ENCODE results near the gene ASTN2. TPM values are rescaled to one million over a fixed set of nuclear protein-coding genes. Genes with fewer than 3 reads are reported as not detected.

Gene ASTN2
- total and polyA plus RNA-seq, 10 of the 15 experiments (the other 5 are each of a cell fraction or from before 2014, with no cell fraction given), result 1.4 to 15.7 (median 7.0) TPM

GRCh38 chr9:116629634-116630033 is 785.2 kb downstream of the ASTN2 start (continued):
- TF ChIP-seq MEF2B (IDR thresholded peaks at IDR 0.05; ENCODE audit: partially characterized antibody, poor library complexity, severe bottlenecking) (no peak), TCF3 (IDR thresholded peaks at IDR 0.05; ENCODE audit: borderline replicate concordance, insufficient read depth, low read depth, low read length) (no peak), ATF7 (IDR thresholded peaks at IDR 0.05; ENCODE audit: low read depth) (no peak), EZH2 (IDR thresholded peaks at IDR 0.05; ENCODE audit: borderline replicate concordance, control insufficient read depth, low read depth, low read length) (no peak), CHD2 (IDR thresholded peaks at IDR 0.05; ENCODE audit: borderline replicate concordance, low read depth, low read length) (no peak), LARP7 (IDR thresholded peaks at IDR 0.05) (no peak), DPF2 (IDR thresholded peaks at IDR 0.05) (no peak), JUND (IDR thresholded peaks at IDR 0.05; ENCODE audit: low read depth, low read length) (no peak)
- TF ChIP-seq, protein P1, sequence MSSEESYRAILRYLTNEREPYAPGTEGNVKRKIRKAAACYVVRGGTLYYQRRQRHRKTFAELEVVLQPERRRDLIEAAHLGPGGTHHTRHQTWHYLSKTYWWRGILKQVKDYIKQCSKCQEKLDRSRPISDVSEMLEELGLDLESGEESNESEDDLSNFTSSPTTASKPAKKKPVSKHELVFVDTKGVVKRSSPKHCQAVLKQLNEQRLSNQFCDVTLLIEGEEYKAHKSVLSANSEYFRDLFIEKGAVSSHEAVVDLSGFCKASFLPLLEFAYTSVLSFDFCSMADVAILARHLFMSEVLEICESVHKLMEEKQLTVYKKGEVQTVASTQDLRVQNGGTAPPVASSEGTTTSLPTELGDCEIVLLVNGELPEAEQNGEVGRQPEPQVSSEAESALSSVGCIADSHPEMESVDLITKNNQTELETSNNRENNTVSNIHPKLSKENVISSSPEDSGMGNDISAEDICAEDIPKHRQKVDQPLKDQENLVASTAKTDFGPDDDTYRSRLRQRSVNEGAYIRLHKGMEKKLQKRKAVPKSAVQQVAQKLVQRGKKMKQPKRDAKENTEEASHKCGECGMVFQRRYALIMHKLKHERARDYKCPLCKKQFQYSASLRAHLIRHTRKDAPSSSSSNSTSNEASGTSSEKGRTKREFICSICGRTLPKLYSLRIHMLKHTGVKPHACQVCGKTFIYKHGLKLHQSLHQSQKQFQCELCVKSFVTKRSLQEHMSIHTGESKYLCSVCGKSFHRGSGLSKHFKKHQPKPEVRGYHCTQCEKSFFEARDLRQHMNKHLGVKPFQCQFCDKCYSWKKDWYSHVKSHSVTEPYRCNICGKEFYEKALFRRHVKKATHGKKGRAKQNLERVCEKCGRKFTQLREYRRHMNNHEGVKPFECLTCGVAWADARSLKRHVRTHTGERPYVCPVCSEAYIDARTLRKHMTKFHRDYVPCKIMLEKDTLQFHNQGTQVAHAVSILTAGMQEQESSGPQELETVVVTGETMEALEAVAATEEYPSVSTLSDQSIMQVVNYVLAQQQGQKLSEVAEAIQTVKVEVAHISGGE (CRISPR knock-in tag; IDR thresholded peaks at IDR 0.05), result no peak

- Histone ChIP-seq H3K27me3 (replicated peaks in 1 of 2; ENCODE audit: control insufficient read depth in 2 of 2, insufficient read depth in 2 of 2, low read length in 1 of 2) (no peaks in the 10 kb centered on the region), H3K4me1 (ENCODE audit: control insufficient read depth, insufficient read depth, low read length) (no peaks in the 10 kb centered on the region), H3K9me3 (replicated peaks; ENCODE audit: control insufficient read depth, insufficient read depth, low read length) (no peaks in the 10 kb centered on the region), H3K4me2 (ENCODE audit: control insufficient read depth, insufficient read depth) (no peak overlapping the region), H4K20me1 (ENCODE audit: control insufficient read depth, insufficient read depth) (no peaks in the 10 kb centered on the region), H3K4me3 (no peak overlapping the region), H3K79me2 (ENCODE audit: control insufficient read depth, insufficient read depth, low read length) (no peaks in the 10 kb centered on the region), H3K9ac (ENCODE audit: control insufficient read depth, insufficient read depth, low read length) (no peak overlapping the region), H3K36me3 (ENCODE audit: control insufficient read depth in 2 of 2, insufficient read depth in 2 of 2, low read length in 1 of 2) (no peaks in the 10 kb centered on the region), H3K27ac (ENCODE audit: control insufficient read depth, insufficient read depth) (no peak overlapping the region), H2AFZ (ENCODE audit: control insufficient read depth, low read depth, low read length) (no peak overlapping the region)
- FAIRE-seq (no peak), DNase-seq (ENCODE audit: low read depth, low spot score) (no peak), ATAC-seq (no peak)
- ChIA-PET RAD21 (ENCODE audit: unreplicated experiment) (no interaction called here), CTCF (no interaction called here), POLR2A (no interaction called here), SMC1A (ENCODE audit: uncharacterized antibody, unreplicated experiment) (no interaction called here)
- intact Hi-C loops (cut with micrococcal nuclease; ENCODE audit: unreplicated experiment), result no loop called here
- WGBS (ENCODE audit: insufficient coverage, insufficient replicate concordance, low lambda C conversion rate, missing lambda C conversion rate), result 72% methylated on average over 4 of the region's 4 CpGs
- in situ Hi-C loops (cut with MboI), result no loop called here
- BruUV-seq (replicated peaks), result no TSS peak
- TF ChIP-seq ZBED1 (IDR thresholded peaks at IDR 0.05; ENCODE audit: borderline replicate concordance) (no peak), NFYA (IDR thresholded peaks at IDR 0.05; ENCODE audit: borderline replicate concordance, low read depth, low read length) (no peak), WRNIP1 (IDR thresholded peaks at IDR 0.05; ENCODE audit: borderline replicate concordance, low read depth, low read length) (no peak), NR2C2 (IDR thresholded peaks at IDR 0.05; ENCODE audit: borderline replicate concordance, control insufficient read depth, insufficient read length, low read depth) (no peak)
- TF ChIP-seq, protein P2, sequence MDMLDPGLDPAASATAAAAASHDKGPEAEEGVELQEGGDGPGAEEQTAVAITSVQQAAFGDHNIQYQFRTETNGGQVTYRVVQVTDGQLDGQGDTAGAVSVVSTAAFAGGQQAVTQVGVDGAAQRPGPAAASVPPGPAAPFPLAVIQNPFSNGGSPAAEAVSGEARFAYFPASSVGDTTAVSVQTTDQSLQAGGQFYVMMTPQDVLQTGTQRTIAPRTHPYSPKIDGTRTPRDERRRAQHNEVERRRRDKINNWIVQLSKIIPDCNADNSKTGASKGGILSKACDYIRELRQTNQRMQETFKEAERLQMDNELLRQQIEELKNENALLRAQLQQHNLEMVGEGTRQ (IDR thresholded peaks at IDR 0.05; ENCODE audit: borderline replicate concordance, low read depth, low read length), result no peak
- TF ChIP-seq, protein P3, sequence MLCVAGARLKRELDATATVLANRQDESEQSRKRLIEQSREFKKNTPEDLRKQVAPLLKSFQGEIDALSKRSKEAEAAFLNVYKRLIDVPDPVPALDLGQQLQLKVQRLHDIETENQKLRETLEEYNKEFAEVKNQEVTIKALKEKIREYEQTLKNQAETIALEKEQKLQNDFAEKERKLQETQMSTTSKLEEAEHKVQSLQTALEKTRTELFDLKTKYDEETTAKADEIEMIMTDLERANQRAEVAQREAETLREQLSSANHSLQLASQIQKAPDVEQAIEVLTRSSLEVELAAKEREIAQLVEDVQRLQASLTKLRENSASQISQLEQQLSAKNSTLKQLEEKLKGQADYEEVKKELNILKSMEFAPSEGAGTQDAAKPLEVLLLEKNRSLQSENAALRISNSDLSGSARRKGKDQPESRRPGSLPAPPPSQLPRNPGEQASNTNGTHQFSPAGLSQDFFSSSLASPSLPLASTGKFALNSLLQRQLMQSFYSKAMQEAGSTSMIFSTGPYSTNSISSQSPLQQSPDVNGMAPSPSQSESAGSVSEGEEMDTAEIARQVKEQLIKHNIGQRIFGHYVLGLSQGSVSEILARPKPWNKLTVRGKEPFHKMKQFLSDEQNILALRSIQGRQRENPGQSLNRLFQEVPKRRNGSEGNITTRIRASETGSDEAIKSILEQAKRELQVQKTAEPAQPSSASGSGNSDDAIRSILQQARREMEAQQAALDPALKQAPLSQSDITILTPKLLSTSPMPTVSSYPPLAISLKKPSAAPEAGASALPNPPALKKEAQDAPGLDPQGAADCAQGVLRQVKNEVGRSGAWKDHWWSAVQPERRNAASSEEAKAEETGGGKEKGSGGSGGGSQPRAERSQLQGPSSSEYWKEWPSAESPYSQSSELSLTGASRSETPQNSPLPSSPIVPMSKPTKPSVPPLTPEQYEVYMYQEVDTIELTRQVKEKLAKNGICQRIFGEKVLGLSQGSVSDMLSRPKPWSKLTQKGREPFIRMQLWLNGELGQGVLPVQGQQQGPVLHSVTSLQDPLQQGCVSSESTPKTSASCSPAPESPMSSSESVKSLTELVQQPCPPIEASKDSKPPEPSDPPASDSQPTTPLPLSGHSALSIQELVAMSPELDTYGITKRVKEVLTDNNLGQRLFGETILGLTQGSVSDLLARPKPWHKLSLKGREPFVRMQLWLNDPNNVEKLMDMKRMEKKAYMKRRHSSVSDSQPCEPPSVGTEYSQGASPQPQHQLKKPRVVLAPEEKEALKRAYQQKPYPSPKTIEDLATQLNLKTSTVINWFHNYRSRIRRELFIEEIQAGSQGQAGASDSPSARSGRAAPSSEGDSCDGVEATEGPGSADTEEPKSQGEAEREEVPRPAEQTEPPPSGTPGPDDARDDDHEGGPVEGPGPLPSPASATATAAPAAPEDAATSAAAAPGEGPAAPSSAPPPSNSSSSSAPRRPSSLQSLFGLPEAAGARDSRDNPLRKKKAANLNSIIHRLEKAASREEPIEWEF (IDR thresholded peaks at IDR 0.05; ENCODE audit: insufficient replicate concordance, low read depth, low read length), result no peak
Measured at GRCh38 chr9:116628716-116629115, 786.1 kb downstream of the ASTN2 start.
